Thoracic aorta (tissue), 2 donors: ENCODE measurements around the gene SPRR3. TPM values are rescaled to one million over a fixed set of nuclear protein-coding genes. Genes with fewer than 3 reads are reported as not detected.

Source experiments
- ATAC-seq: fragments of 150-250 bp; one replicate; pipeline ENCODE4 v1.8.0; 2017; ENCODE audit warnings: low read depth; ENCODE audit not compliant: insufficient number of reproducible peaks, low FRiP score
- DNase-seq: peaks from one replicate; pipeline ENCODE4 v3.0.0-alpha.2; 2020; ENCODE audit warnings: low spot score
- H3K27ac ChIP-seq, 2 donors: fragments of 200-600 bp; sonication (generic); 1 replicate in 1 of 2; 2 replicates in 1 of 2; pipeline ENCODE4 v1.5.1; 2016; ENCODE audit warnings: mild to moderate bottlenecking in 2 of 2, moderate library complexity in 2 of 2
- H3K27me3 ChIP-seq: fragments of 200-600 bp; sonication (generic); replicated peaks from 2 replicates; pipeline ENCODE4 v1.6.0; 2016; ENCODE audit warnings: mild to moderate bottlenecking; ENCODE audit not compliant: insufficient read depth
- H3K36me3 ChIP-seq: fragments of 200-600 bp; sonication (generic); one replicate; pipeline ENCODE4 v1.5.1; 2016
- H3K4me1 ChIP-seq, 2 donors: fragments of 200-600 bp; sonication (generic); 1 replicate in 1 of 2; 2 replicates in 1 of 2; pipeline versions ENCODE4 v1.5.1 to v1.6.0; 2016; ENCODE audit warnings: low read depth in 2 of 2, mild to moderate bottlenecking in 1 of 2; ENCODE audit not compliant: control insufficient read depth in 1 of 2
- H3K4me3 ChIP-seq: fragments of 200-600 bp; sonication (generic); 2 replicates; pipeline ENCODE4 v1.5.1; 2016; ENCODE audit warnings: mild to moderate bottlenecking
- H3K9me3 ChIP-seq: fragments of 200-600 bp; sonication (generic); 2 replicates; pipeline ENCODE4 v1.5.1; 2016
- total RNA-seq, 2 donors: library from RNA; depleted of rRNA; stranded (reverse); fragments of >200 nt; gene quantifications; one replicate each; pipeline versions ENCODE4 v1.1.0 to v1.2.3, GENCODE V29; 2016
- TF ChIP-seq, protein P1 (sequence below): fragments of 200-600 bp; sonication (generic); IDR thresholded peaks from one replicate; pipeline ENCODE4 v1.5.1; 2019; ENCODE audit warnings: antibody characterized with exemption

Gene SPRR3
- total RNA-seq, 2 donors from 2014 or later: not detected

- ATAC-seq (no peak), DNase-seq (no peak)
- TF ChIP-seq, protein P1, sequence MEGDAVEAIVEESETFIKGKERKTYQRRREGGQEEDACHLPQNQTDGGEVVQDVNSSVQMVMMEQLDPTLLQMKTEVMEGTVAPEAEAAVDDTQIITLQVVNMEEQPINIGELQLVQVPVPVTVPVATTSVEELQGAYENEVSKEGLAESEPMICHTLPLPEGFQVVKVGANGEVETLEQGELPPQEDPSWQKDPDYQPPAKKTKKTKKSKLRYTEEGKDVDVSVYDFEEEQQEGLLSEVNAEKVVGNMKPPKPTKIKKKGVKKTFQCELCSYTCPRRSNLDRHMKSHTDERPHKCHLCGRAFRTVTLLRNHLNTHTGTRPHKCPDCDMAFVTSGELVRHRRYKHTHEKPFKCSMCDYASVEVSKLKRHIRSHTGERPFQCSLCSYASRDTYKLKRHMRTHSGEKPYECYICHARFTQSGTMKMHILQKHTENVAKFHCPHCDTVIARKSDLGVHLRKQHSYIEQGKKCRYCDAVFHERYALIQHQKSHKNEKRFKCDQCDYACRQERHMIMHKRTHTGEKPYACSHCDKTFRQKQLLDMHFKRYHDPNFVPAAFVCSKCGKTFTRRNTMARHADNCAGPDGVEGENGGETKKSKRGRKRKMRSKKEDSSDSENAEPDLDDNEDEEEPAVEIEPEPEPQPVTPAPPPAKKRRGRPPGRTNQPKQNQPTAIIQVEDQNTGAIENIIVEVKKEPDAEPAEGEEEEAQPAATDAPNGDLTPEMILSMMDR: no peak
- Histone ChIP-seq H3K4me3 (no peak overlapping the region), H3K27me3 (no peaks in the 10 kb centered on the region), H3K36me3 (no peaks in the 10 kb centered on the region), H3K4me1 (no peaks in the 10 kb centered on the region), H3K9me3 (no peaks in the 10 kb centered on the region), H3K27ac (no peak overlapping the region)
Measured at GRCh38 chr1:153028766-153029165, 27.2 kb downstream of the SPRR3 start.

DNA sequence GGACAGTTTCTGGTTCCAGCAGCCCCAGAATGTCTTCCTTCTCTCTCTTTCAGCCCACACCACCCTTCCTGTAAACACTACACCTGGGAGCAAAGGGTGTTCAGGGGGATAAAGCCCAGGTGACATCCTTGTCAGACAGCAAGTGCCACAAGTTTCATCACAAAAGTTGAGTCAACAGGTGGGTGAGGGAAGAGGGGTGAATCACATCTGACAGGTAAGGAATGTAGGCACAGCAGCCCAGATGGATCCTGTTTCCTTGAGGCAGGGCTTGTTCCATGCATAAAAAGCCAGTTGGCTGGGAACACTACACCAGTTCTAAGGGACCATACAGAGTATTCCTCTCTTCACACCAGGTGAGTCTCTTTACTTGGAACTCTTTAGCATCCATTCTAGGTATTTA is 29.3 kb downstream of the SPRR3 start, which contains the start of gene SPRR1B:
Gene SPRR1B, plus strand, starts transcription at position 309 of the 400 bp plus-strand sequence. CDS start 1,143 bp downstream, outside the sequence.
- H3K27ac ChIP-seq: no peak within 1 kb of the TSS
- no peaks in the 10 kb centered on the region for H3K36me3 ChIP-seq
- DNase-seq: no peak
- no peaks in the 10 kb centered on the region for H3K27me3 ChIP-seq
- TF ChIP-seq, protein P1: no peak
- no peak within 1 kb of the TSS for H3K4me3 ChIP-seq
- H3K4me1 ChIP-seq: no peaks in the 10 kb centered on the region
- H3K9me3 ChIP-seq: no peaks in the 10 kb centered on the region
- no peak for ATAC-seq

GRCh38 chr1:153032073-153032472 is 30.5 kb downstream of the SPRR3 start:
- Histone ChIP-seq H3K9me3 (no peaks in the 10 kb centered on the region), H3K36me3 (no peaks in the 10 kb centered on the region), H3K4me1 (no peaks in the 10 kb centered on the region), H3K27ac (no peak overlapping the region), H3K27me3 (no peaks in the 10 kb centered on the region), H3K4me3 (no peak overlapping the region)
- ATAC-seq (no peak), DNase-seq (no peak)
- TF ChIP-seq, protein P1: no peak

DNA sequence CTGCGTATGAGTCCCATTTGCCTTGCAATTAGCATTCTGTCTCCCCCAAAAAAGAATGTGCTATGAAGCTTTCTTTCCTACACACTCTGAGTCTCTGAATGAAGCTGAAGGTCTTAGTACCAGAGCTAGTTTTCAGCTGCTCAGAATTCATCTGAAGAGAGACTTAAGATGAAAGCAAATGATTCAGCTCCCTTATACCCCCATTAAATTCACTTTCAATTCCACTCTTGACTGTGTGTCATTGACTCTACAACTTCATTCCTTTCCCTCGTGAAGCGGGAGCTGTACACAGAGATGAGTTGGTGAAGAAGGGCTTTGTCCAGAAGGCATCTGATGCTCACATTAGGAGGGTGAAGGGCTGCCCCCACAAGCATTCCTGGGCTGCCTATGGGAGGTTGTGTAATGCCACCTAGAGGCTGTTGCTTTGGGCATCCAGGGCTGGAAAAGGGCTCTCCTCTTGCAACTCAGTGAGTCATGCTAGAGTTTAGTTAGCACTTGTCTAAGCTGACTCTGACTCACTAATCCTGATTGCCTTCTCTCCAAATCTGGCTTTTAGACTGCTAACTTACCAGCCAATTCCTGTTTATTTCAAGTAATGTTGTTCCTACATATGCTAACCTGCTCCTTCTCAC is 31.2 kb downstream of the SPRR3 start:
- DNase-seq (no peak), ATAC-seq (no peak)
- H3K9me3 ChIP-seq: no peaks in the 10 kb centered on the region

DNA sequence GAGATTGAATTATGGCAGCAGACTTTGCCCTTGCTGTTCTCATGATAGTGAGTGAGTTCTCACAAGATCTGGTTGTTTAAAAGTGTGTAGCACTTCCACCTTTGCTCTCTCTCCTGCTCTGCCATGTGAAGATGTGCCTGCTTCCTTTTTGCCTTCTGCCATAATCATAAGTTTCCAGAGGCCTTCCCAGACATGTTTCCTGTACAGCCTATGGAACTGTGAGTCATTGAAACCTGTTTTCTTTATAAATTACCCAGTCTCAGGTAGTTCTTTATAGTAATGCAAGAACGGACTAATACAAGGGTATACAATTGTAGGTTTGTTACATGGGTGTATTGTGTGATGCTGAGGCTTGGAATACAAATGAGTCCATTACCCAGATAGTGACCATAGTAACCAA is 33.7 kb downstream of the SPRR3 start:
- no peaks in the 10 kb centered on the region for H3K36me3 ChIP-seq
- ATAC-seq (no peak), DNase-seq (no peak)
- H3K4me3 ChIP-seq: no peak overlapping the region
- H3K27ac ChIP-seq: no peak overlapping the region
- no peaks in the 10 kb centered on the region for H3K4me1 ChIP-seq
- TF ChIP-seq, protein P1: no peak
- H3K27me3 ChIP-seq: no peaks in the 10 kb centered on the region
- no peaks in the 10 kb centered on the region for H3K9me3 ChIP-seq

More for the DNA sequence above, 31.2 kb downstream of the SPRR3 start:
- H3K4me1 ChIP-seq: no peaks in the 10 kb centered on the region
- no peak overlapping the region for H3K27ac ChIP-seq
- no peak overlapping the region for H3K4me3 ChIP-seq
- TF ChIP-seq, protein P1: no peak
- no peaks in the 10 kb centered on the region for H3K36me3 ChIP-seq
- no peaks in the 10 kb centered on the region for H3K27me3 ChIP-seq
